Measurements from ENCODE around the gene TNK1. TPM values are rescaled to one million over a fixed set of nuclear protein-coding genes. Genes with fewer than 3 reads are reported as not detected.

Gene TNK1
- polyA plus RNA-seq, 1 of the 3 experiments (the other 2 are of a cell fraction): 0.64 TPM

DNA sequence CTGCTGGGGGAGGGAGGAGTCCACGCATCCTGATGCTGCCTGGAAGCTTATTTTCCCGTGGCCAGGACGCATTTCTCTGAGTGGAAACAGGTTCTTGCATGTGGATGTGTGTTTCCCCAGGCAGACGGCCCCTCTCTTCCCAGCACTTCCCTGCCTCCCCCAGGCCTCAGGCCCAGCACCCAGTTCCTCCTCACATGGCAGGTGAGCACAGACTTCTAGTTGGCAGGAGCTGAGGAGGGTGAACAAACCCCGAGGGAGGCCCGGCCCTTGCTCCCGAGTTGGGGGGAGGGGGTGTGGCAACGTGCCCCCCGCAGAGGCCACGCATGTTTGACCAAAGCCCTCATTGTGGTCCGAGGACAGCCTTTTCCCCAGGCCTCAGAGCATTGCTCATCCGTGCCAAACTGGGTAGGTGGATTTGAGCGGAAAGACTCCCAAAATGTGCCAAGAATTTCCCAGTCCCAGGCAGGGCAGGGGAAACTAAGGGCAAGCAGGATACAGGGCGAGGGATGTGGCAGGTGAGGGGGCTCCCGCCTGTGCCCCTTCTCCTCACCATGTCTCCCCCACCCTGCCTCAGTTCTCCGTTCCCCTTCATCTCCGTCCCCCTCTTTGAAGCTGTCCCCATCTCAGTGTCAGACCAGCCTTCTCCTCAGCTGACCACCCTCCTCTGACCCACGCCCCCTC is 37.7 kb downstream of the TNK1 start:
- Histone ChIP-seq H3K27ac (ENCODE audit: low read depth in 2 of 2, low read length in 1 of 2) (no peak overlapping the region), H3K9me3 (no peaks in the 10 kb centered on the region), H3K4me1 (ENCODE audit: control insufficient read depth in 1 of 2, insufficient read depth in 2 of 2, low read depth in 1 of 2, low read length in 1 of 2) (no peaks in the 10 kb centered on the region; a peak in 1 of 4 replicates), H3K36me3 (replicated peaks in 1 of 2; ENCODE audit: control insufficient read depth in 1 of 2, insufficient read depth in 2 of 2, low read length in 1 of 2) (peaks cover 0 to 33% of the 10 kb centered on the region in 2 experiments), H3K4me3 (ENCODE audit: low read depth in 2 of 2, low read length in 1 of 2) (no peak overlapping the region), H3K9ac (no peak overlapping the region), H3K27me3 (ENCODE audit: insufficient read depth) (no peaks in the 10 kb centered on the region), H3K4me2 (no peak overlapping the region), H4K20me1 (ENCODE audit: insufficient read depth) (no peaks in the 10 kb centered on the region), H3K9me2 (no peaks in the 10 kb centered on the region), H2AFZ (ENCODE audit: low read depth) (no peak overlapping the region), H3F3A (replicated peaks; ENCODE audit: insufficient read depth) (no peaks in the 10 kb centered on the region), H3K79me2 (ENCODE audit: insufficient read depth) (no peaks in the 10 kb centered on the region)
- no peak for DNase-seq
- TF ChIP-seq CHD2 (IDR thresholded peaks at IDR 0.05; ENCODE audit: low read length, partially characterized antibody) (no peak), TAF1 (IDR thresholded peaks at IDR 0.05; ENCODE audit: borderline replicate concordance, low read depth, low read length) (no peak), EP300 (IDR thresholded peaks at IDR 0.05; ENCODE audit: borderline replicate concordance in 1 of 2, low read depth in 1 of 2, low read length in 1 of 2) (no peak), TCF12 (IDR thresholded peaks at IDR 0.05) (no peak), EZH2phosphoT487 (IDR thresholded peaks at IDR 0.05; ENCODE audit: borderline replicate concordance, low read depth) (no peak), GATA2 (CRISPR knock-in tag; IDR thresholded peaks at IDR 0.05) (no peak), RFX5 (IDR thresholded peaks at IDR 0.05; ENCODE audit: low read length) (no peak)
- TF ChIP-seq, protein P1, sequence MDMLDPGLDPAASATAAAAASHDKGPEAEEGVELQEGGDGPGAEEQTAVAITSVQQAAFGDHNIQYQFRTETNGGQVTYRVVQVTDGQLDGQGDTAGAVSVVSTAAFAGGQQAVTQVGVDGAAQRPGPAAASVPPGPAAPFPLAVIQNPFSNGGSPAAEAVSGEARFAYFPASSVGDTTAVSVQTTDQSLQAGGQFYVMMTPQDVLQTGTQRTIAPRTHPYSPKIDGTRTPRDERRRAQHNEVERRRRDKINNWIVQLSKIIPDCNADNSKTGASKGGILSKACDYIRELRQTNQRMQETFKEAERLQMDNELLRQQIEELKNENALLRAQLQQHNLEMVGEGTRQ (IDR thresholded peaks at IDR 0.05; ENCODE audit: borderline replicate concordance, low read depth, low read length): no peak
- ChIA-PET POLR2A (no interaction called here), CTCF (interaction anchor here (0.7 to 1.6 kb wide), 4 partner anchors 35 to 142 kb away, joined by 3 to 6 read pairs (median 3); no protein-coding TSS in a partner anchor)
- WGBS (ENCODE audit: low lambda C conversion rate): 87% methylated on average over 18 of the region's 18 CpGs

DNA sequence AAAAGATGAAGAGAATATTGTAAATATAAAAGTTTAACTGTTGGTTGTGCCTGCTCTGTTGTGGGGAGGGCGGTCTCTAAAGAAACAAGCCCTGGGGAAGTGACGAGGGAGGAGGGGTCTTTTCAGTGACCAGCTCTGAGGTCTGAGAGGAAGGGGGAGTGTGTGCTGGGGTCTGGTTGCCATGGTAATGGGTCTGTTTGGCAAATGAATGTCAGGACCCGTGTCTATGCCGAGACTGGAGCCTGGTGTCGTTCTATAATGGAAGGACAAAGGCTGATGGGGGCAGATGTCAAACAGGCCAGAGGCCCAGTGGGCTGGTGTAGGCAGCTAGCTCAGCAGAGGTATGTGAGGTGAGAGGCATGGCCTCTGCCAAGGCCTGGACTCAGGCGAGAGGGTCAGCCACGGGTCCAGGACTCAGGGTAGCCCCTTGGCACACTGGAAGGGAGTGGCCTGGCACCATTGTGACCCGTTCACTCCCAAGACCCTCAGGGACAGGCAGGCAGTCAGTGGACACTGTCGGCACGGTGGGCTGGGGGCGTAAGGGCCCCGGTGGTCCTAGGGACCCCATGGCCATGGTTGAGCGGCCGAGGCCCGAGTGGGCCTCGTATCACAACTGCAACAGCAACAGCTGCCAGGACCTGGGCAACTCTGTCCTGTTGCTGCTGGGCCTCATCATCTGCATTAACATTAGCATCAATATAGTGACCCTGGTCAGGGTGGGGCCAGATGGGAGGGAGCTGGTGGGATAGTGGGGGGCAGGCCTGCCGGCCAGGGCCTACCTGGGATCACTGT is 39.1 kb downstream of the TNK1 start, which contains the start of gene SPEM1:
TSS of gene SPEM1 (plus strand) at position 506 of the 792 bp plus-strand sequence. CDS start at position 567, 61 bp downstream.
- POLR2A ChIA-PET: no interaction called here
- H3K9me3 ChIP-seq: no peaks in the 10 kb centered on the region
- peaks cover 0 to 23% of the 10 kb centered on the region in 2 experiments for H3K36me3 ChIP-seq (replicated peaks in 1 of 2; ENCODE audit: control insufficient read depth in 1 of 2, insufficient read depth in 2 of 2, low read length in 1 of 2)
- H3K27me3 ChIP-seq (ENCODE audit: insufficient read depth): no peaks in the 10 kb centered on the region
- no peaks in the 10 kb centered on the region for H4K20me1 ChIP-seq (ENCODE audit: insufficient read depth)
- TF ChIP-seq GATA2 (CRISPR knock-in tag; IDR thresholded peaks at IDR 0.05) (no peak), TCF12 (IDR thresholded peaks at IDR 0.05) (no peak), CHD2 (IDR thresholded peaks at IDR 0.05; ENCODE audit: low read length, partially characterized antibody) (no peak), MEF2A (IDR thresholded peaks at IDR 0.05; ENCODE audit: borderline replicate concordance, low read depth) (no peak), RXRA (IDR thresholded peaks at IDR 0.05; ENCODE audit: borderline replicate concordance, low read depth) (no peak), JUND (IDR thresholded peaks at IDR 0.05) (no peak), NFIC (IDR thresholded peaks at IDR 0.05; ENCODE audit: borderline replicate concordance) (no peak), ELF1 (IDR thresholded peaks at IDR 0.05) (no peak), RFX5 (IDR thresholded peaks at IDR 0.05; ENCODE audit: low read length) (no peak), YY1 (IDR thresholded peaks at IDR 0.05; ENCODE audit: low read depth) (no peak)
- TF ChIP-seq, protein P2, sequence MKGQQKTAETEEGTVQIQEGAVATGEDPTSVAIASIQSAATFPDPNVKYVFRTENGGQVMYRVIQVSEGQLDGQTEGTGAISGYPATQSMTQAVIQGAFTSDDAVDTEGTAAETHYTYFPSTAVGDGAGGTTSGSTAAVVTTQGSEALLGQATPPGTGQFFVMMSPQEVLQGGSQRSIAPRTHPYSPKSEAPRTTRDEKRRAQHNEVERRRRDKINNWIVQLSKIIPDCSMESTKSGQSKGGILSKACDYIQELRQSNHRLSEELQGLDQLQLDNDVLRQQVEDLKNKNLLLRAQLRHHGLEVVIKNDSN (IDR thresholded peaks at IDR 0.05; ENCODE audit: borderline replicate concordance, low read depth): no peak
- TF ChIP-seq, protein P3, sequence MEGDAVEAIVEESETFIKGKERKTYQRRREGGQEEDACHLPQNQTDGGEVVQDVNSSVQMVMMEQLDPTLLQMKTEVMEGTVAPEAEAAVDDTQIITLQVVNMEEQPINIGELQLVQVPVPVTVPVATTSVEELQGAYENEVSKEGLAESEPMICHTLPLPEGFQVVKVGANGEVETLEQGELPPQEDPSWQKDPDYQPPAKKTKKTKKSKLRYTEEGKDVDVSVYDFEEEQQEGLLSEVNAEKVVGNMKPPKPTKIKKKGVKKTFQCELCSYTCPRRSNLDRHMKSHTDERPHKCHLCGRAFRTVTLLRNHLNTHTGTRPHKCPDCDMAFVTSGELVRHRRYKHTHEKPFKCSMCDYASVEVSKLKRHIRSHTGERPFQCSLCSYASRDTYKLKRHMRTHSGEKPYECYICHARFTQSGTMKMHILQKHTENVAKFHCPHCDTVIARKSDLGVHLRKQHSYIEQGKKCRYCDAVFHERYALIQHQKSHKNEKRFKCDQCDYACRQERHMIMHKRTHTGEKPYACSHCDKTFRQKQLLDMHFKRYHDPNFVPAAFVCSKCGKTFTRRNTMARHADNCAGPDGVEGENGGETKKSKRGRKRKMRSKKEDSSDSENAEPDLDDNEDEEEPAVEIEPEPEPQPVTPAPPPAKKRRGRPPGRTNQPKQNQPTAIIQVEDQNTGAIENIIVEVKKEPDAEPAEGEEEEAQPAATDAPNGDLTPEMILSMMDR (IDR thresholded peaks at IDR 0.05): no peak
- TF ChIP-seq, protein P4, sequence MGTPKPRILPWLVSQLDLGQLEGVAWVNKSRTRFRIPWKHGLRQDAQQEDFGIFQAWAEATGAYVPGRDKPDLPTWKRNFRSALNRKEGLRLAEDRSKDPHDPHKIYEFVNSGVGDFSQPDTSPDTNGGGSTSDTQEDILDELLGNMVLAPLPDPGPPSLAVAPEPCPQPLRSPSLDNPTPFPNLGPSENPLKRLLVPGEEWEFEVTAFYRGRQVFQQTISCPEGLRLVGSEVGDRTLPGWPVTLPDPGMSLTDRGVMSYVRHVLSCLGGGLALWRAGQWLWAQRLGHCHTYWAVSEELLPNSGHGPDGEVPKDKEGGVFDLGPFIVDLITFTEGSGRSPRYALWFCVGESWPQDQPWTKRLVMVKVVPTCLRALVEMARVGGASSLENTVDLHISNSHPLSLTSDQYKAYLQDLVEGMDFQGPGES (IDR thresholded peaks at IDR 0.05; ENCODE audit: low read depth, low read length): no peak
- DNase-seq: peak; percentile 71
- H3K4me3 ChIP-seq (ENCODE audit: low read depth in 2 of 2, low read length in 1 of 2): no peak within 1 kb of the TSS
- H2AFZ ChIP-seq (ENCODE audit: low read depth): no peak within 1 kb of the TSS
- 75% methylated on average over 10 of the region's 17 CpGs for WGBS (ENCODE audit: low lambda C conversion rate)
- CTCF ChIA-PET: interaction anchor here (1.2 to 1.6 kb wide), 4 partner anchors 12 to 141 kb away, joined by 3 to 6 read pairs (median 6); partner anchors contain the start of gene FGF11
- no peak within 1 kb of the TSS for H3K27ac ChIP-seq (ENCODE audit: low read depth in 2 of 2, low read length in 1 of 2)
- no peaks in the 10 kb centered on the region; a peak in 1 of 4 replicates for H3K4me1 ChIP-seq (ENCODE audit: control insufficient read depth in 1 of 2, insufficient read depth in 2 of 2, low read depth in 1 of 2, low read length in 1 of 2)
- H3K9me2 ChIP-seq: no peaks in the 10 kb centered on the region
- H3F3A ChIP-seq (replicated peaks; ENCODE audit: insufficient read depth): no peaks in the 10 kb centered on the region
- H3K79me2 ChIP-seq (ENCODE audit: insufficient read depth): no peaks in the 10 kb centered on the region
- no peak within 1 kb of the TSS for H3K4me2 ChIP-seq
- no peak within 1 kb of the TSS for H3K9ac ChIP-seq
